HG02571 (cell line): ENCODE measurements around the gene HEXIM1.

Experiments
- ATAC-seq: cut with Tn5 transposase; IDR thresholded peaks from one replicate; pipeline ENCODE4 v1.9.1; 2021; ENCODE audit warnings: mild to moderate bottlenecking, moderate library complexity; ENCODE audit not compliant: unreplicated experiment

The HEXIM1 gene

GRCh38 chr17:45148183-45149036 lies at the start of gene HEXIM1:
Gene HEXIM1, plus strand, starts transcription at chr17:45148475. Its CDS starts 716 bp downstream, at chr17:45149191.
- peak; percentile 62 for ATAC-seq

- ATAC-seq: no peak
Measured at GRCh38 chr17:45098869-45099616, 49.2 kb upstream of the HEXIM1 start.

- ATAC-seq: no peak
Measured at GRCh38 chr17:45101546-45101882, 46.8 kb upstream of the HEXIM1 start.

- no peak for ATAC-seq
Measured at GRCh38 chr17:45101883-45102811, 46.1 kb upstream of the HEXIM1 start.

- no peak for ATAC-seq
Measured at GRCh38 chr17:45102856-45103255, 45.4 kb upstream of the HEXIM1 start.

GRCh38 chr17:45103269-45103795 lies 44.9 kb upstream of the HEXIM1 start:
- ATAC-seq: no peak

- ATAC-seq: no peak
Measured at GRCh38 chr17:45104029-45104428, 44.2 kb upstream of the HEXIM1 start.

GRCh38 chr17:45104497-45104896 lies 43.8 kb upstream of the HEXIM1 start:
- ATAC-seq: no peak

GRCh38 chr17:45104907-45105624 lies 43.2 kb upstream of the HEXIM1 start:
- ATAC-seq: no peak

GRCh38 chr17:45106096-45106495 lies 42.2 kb upstream of the HEXIM1 start:
- ATAC-seq: no peak

- no peak for ATAC-seq
Measured at GRCh38 chr17:45106582-45106981, 41.7 kb upstream of the HEXIM1 start.

GRCh38 chr17:45107293-45108010 lies 40.8 kb upstream of the HEXIM1 start:
- ATAC-seq: no peak

- no peak for ATAC-seq
Measured at GRCh38 chr17:45108051-45108450, 40.2 kb upstream of the HEXIM1 start.

GRCh38 chr17:45108595-45109521 lies 39.4 kb upstream of the HEXIM1 start:
- no peak for ATAC-seq

- no peak for ATAC-seq
Measured at GRCh38 chr17:45110676-45111611, 37.3 kb upstream of the HEXIM1 start.

- no peak for ATAC-seq
Measured at GRCh38 chr17:45111850-45112249, 36.4 kb upstream of the HEXIM1 start.
